ENCODE data around the gene MYO16. TPM values are rescaled to one million over a fixed set of nuclear protein-coding genes. Genes with fewer than 3 reads are reported as not detected.

MYO16 gene
- total and polyA plus RNA-seq, 7 donors: 0.01 to 0.46 (median 0.30) TPM

- peaks cover 0 to 3% (median 0%) of the 10 kb centered on the region in 3 donors for H3K27me3 ChIP-seq (ENCODE audit: insufficient read depth in 3 of 3, low read length in 2 of 3)
- intact Hi-C loops (cut with DNase I): no loop called here
- no peak overlapping the region for H3K4me3 ChIP-seq
- DNase-seq (no peak), ATAC-seq (no peak)
- H3K9me3 ChIP-seq: no peaks in the 10 kb centered on the region
- no peaks in the 10 kb centered on the region for H3K4me1 ChIP-seq
- H3K27ac ChIP-seq: no peak overlapping the region
- TF ChIP-seq CTCF (IDR thresholded peaks at IDR 0.05): no peak
- H3K36me3 ChIP-seq (ENCODE audit: insufficient read depth in 1 of 2, low read depth in 1 of 2): no peaks in the 10 kb centered on the region
- 19 to 23% (median 19%) methylated on average over 13 of the region's 13 CpGs for WGBS, 3 donors
Observed at GRCh38 chr13:108595436-108596274, 33.8 kb upstream of the MYO16 start.

GRCh38 chr13:108597943-108598342 is 31.5 kb upstream of the MYO16 start:
- Histone ChIP-seq H3K4me1 (no peaks in the 10 kb centered on the region), H3K27me3 (ENCODE audit: insufficient read depth in 3 of 3, low read length in 2 of 3) (peaks cover 0 to 3% (median 0%) of the 10 kb centered on the region in 3 donors), H3K27ac (no peak overlapping the region), H3K9me3 (no peaks in the 10 kb centered on the region), H3K4me3 (no peak overlapping the region), H3K36me3 (ENCODE audit: insufficient read depth in 1 of 2, low read depth in 1 of 2) (no peaks in the 10 kb centered on the region)
- intact Hi-C loops (cut with DNase I): no loop called here
- no peak for TF ChIP-seq CTCF (IDR thresholded peaks at IDR 0.05)
- DNase-seq (no peak), ATAC-seq (no peak)
- 63 to 70% (median 63%) methylated on average over 5 of the region's 5 CpGs for WGBS, 3 donors

GRCh38 chr13:108606424-108606823 is 23.0 kb upstream of the MYO16 start:
- WGBS, 3 donors: 89 to 94% (median 92%) methylated on average over 2 of the region's 2 CpGs
- no peaks in the 10 kb centered on the region for H3K36me3 ChIP-seq (ENCODE audit: insufficient read depth in 1 of 2, low read depth in 1 of 2)
- no peak for ATAC-seq

GRCh38 chr13:108609353-108609752 is 20.1 kb upstream of the MYO16 start:
- Histone ChIP-seq H3K4me3 (no peak overlapping the region), H3K36me3 (ENCODE audit: insufficient read depth in 1 of 2, low read depth in 1 of 2) (no peaks in the 10 kb centered on the region), H3K4me1 (no peaks in the 10 kb centered on the region), H3K27ac (no peak overlapping the region), H3K9me3 (no peaks in the 10 kb centered on the region), H3K27me3 (ENCODE audit: insufficient read depth in 3 of 3, low read length in 2 of 3) (no peaks in the 10 kb centered on the region)
- ATAC-seq (no peak), DNase-seq (no peak)
- WGBS, 3 donors: 57 to 71% (median 65%) methylated on average over 7 of the region's 7 CpGs
- intact Hi-C loops (cut with DNase I): loop anchor here in 1 of 2 donors (5.0 kb wide), 1 partner anchor 288 kb away; no protein-coding TSS in a partner anchor
- peak; percentile 38 for TF ChIP-seq CTCF (IDR thresholded peaks at IDR 0.05)

More at GRCh38 chr13:108606424-108606823, 23.0 kb upstream of the MYO16 start:
- no peak for DNase-seq
- intact Hi-C loops (cut with DNase I): loop anchor here in 1 of 2 donors (5.0 kb wide), 1 partner anchor 291 kb away; no protein-coding TSS in a partner anchor
- no peak overlapping the region for H3K27ac ChIP-seq
- H3K4me1 ChIP-seq: no peaks in the 10 kb centered on the region
- no peaks in the 10 kb centered on the region for H3K27me3 ChIP-seq (ENCODE audit: insufficient read depth in 3 of 3, low read length in 2 of 3)
- no peak for TF ChIP-seq CTCF (IDR thresholded peaks at IDR 0.05)
- no peak overlapping the region for H3K4me3 ChIP-seq
- no peaks in the 10 kb centered on the region for H3K9me3 ChIP-seq

Data from psoas muscle (tissue), 8 donors.